T-helper 17 cell (primary cell): ENCODE measurements around the gene GRM8. TPM values are rescaled to one million over a fixed set of nuclear protein-coding genes. Genes with fewer than 3 reads are reported as not detected.

Experiments
- ATAC-seq: fragments of 150-1000 bp; cut with Tn5 transposase; 2 replicates; pipeline ENCODE4 v1.10.0; 2021; ENCODE audit warnings: mild to moderate bottlenecking, moderate library complexity
- DNase-seq, 3 donors: peaks; one replicate each; pipeline versions ENCODE4 v3.0.0 to v3.0.0-alpha.2; 2020 to 2021
- H3K9me3 ChIP-seq: one replicate; pipeline ENCODE4 v1.7.0; 2013; ENCODE audit warnings: low read length, mild to moderate bottlenecking; ENCODE audit not compliant: control insufficient read depth, poor library complexity, severe bottlenecking
- H3K27ac Mint-ChIP-seq: one replicate; pipeline ENCODE4 v1.8.0; 2022; ENCODE audit warnings: mild to moderate bottlenecking, moderate library complexity, mixed read lengths
- H3K27me3 Mint-ChIP-seq: one replicate; pipeline ENCODE4 v1.8.0; 2022; ENCODE audit warnings: mixed read lengths
- H3K36me3 Mint-ChIP-seq: one replicate; pipeline ENCODE4 v1.8.0; 2022; ENCODE audit warnings: low read depth, mixed read lengths
- H3K4me1 Mint-ChIP-seq: one replicate; pipeline ENCODE4 v1.8.0; 2022; ENCODE audit warnings: mild to moderate bottlenecking, mixed read lengths
- H3K4me3 Mint-ChIP-seq: one replicate; pipeline ENCODE4 v1.8.0; 2022; ENCODE audit warnings: mild to moderate bottlenecking, moderate library complexity, mixed read lengths
- total RNA-seq, 4 donors: library from RNA in 2 of 4; stranded (reverse) in 2 of 4; gene quantifications; one replicate each; pipeline ENCODE4 v1.2.3 and lab custom pipeline; 2022 to 2026

GRM8 gene
- total RNA-seq, 2 donors from 2014 or later, result not detected

DNA sequence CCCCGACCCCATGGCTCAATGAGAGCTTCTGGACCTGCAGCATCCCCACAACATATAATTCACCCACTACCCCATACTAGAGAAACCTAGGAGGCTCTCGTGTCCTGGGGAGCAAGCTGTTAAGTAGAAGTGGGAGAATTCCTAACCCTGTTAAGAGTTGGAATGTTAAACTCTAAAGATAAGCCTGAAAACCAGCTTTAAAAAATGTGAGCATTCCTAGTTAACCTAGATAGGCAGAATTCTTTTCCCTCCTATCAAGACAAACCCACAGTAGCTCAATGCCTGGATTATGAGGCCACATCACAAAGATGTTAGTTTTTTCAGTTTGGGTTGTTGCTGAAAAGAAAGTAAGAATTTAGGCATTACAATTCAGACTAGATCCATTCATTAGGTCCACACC lies 42.9 kb downstream of the GRM8 start:
- H3K27ac Mint-ChIP-seq, result no peak overlapping the region
- H3K36me3 Mint-ChIP-seq, result no peaks in the 10 kb centered on the region
- no peaks in the 10 kb centered on the region for H3K4me1 Mint-ChIP-seq
- peaks cover 71% of the 10 kb centered on the region for H3K27me3 Mint-ChIP-seq
- DNase-seq (no peak), ATAC-seq (no peak)
- H3K4me3 Mint-ChIP-seq, result no peak overlapping the region
- no peaks in the 10 kb centered on the region for H3K9me3 ChIP-seq

DNA sequence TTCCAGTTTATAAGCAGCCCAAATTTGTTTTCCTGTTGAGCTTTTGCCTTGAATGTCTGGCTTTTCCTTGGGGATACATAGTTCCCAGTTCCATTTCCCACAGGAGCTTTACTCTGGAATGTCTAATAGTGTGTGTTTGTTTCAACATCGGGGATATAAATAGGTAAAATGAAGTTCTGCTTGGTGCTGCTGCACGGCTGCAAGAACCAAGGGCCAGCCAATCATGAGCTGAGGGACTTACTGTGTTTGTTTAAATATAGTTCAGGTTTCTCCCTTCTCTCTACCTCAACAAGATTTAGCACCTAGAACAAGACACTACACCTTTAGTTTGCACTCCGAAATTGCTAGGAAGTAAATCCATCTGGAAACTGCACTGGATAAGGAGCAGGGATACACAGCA lies 43.9 kb downstream of the GRM8 start:
- H3K27ac Mint-ChIP-seq, result no peak overlapping the region
- no peak for DNase-seq
- no peak for ATAC-seq
- H3K9me3 ChIP-seq, result no peaks in the 10 kb centered on the region
- H3K36me3 Mint-ChIP-seq, result no peaks in the 10 kb centered on the region
- peaks cover 70% of the 10 kb centered on the region for H3K27me3 Mint-ChIP-seq
- no peak overlapping the region for H3K4me3 Mint-ChIP-seq
- H3K4me1 Mint-ChIP-seq, result no peaks in the 10 kb centered on the region

DNA sequence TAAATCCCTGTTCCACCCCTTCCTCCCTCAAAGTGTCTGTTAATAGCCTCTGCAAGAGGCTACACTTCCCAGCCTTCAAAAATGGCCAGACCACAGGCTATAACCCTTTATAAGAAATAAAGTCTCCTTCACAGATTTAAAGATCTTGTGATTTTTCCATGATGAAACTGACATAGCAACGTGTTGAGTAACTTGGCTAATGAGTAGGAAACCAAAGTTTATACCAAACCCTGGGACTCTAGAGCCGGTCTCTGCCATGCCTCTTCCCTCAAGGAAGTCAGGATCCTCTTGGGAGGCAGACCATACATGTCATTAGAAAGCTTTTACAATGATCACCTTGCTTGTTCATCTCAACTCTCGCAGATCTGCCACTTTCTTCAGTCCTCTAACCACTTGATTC lies 44.4 kb downstream of the GRM8 start:
- Mint-ChIP-seq H3K4me3 (no peak overlapping the region), H3K27ac (no peak overlapping the region), H3K4me1 (no peaks in the 10 kb centered on the region), H3K36me3 (no peaks in the 10 kb centered on the region), H3K27me3 (peaks cover 70% of the 10 kb centered on the region)
- ATAC-seq, result no peak
- DNase-seq, result no peak
- H3K9me3 ChIP-seq, result no peaks in the 10 kb centered on the region

DNA sequence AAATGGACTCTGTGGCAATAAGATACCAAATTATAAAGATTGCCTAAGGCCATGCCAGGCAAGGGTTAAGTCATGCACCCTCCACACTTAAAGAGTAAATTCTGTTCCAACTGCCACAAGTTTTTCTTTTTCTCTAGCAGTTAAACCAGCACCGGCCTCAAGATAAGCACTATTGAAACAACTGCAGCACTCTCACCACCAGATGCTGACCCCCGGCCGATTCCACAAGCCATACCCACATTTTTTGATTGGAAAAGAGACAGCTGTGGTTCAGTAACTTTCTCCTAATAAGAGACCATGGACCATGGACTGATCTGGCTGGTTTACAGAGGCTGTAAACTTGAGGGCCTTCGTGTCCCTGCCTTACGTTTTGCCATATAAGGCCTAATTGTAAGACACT lies 44.9 kb downstream of the GRM8 start:
- H3K4me1 Mint-ChIP-seq, result no peaks in the 10 kb centered on the region
- peaks cover 71% of the 10 kb centered on the region for H3K27me3 Mint-ChIP-seq
- H3K36me3 Mint-ChIP-seq, result no peaks in the 10 kb centered on the region
- DNase-seq (no peak), ATAC-seq (no peak)
- no peak overlapping the region for H3K27ac Mint-ChIP-seq
- no peak overlapping the region for H3K4me3 Mint-ChIP-seq
- H3K9me3 ChIP-seq, result no peaks in the 10 kb centered on the region

DNA sequence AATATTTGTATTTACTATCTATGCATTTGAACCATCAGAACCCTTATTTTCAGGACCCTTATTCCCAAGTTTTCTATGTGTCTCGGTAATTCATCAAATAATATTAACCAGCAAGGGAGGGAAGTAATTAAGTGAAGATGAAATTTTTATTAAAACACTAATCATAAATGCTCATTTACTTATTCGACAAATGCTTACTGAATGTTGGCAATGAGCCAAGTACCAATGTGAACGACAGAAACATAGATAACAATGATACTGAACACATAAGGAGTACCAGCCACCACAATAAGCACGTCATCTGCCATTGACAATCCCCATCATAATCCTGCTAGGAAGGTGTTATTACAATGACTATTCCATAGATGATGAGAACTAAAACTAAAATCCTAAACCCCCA lies 45.5 kb downstream of the GRM8 start:
- H3K9me3 ChIP-seq, result no peaks in the 10 kb centered on the region
- no peak overlapping the region for H3K27ac Mint-ChIP-seq
- DNase-seq, result no peak
- ATAC-seq, result no peak
- no peak overlapping the region for H3K4me3 Mint-ChIP-seq
- H3K4me1 Mint-ChIP-seq, result no peaks in the 10 kb centered on the region
- H3K36me3 Mint-ChIP-seq, result no peaks in the 10 kb centered on the region
- H3K27me3 Mint-ChIP-seq, result peaks cover 71% of the 10 kb centered on the region

DNA sequence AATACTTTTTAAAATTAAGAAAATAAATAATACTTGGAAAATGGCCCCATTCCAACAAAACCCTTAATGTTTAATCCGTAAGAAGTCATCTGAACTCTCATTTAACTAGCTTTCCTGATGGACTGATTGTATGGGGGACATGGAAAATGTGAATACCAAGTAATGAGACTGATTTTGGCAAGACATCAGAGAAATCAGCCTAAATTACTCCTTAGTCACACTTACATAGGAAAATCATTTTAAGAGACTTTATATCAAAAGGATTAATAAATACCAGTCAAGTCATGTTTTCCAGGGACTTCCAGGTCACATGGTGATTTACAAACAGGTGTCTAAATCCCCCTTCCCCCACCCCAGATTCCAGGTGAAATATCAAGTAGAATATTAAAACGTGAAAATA lies 58.2 kb downstream of the GRM8 start:
- H3K4me3 Mint-ChIP-seq, result no peak overlapping the region
- no peaks in the 10 kb centered on the region for H3K36me3 Mint-ChIP-seq
- H3K27ac Mint-ChIP-seq, result no peak overlapping the region
- ATAC-seq (no peak), DNase-seq (no peak)
- peaks cover 37% of the 10 kb centered on the region for H3K27me3 Mint-ChIP-seq
- no peaks in the 10 kb centered on the region for H3K9me3 ChIP-seq
- no peaks in the 10 kb centered on the region for H3K4me1 Mint-ChIP-seq

DNA sequence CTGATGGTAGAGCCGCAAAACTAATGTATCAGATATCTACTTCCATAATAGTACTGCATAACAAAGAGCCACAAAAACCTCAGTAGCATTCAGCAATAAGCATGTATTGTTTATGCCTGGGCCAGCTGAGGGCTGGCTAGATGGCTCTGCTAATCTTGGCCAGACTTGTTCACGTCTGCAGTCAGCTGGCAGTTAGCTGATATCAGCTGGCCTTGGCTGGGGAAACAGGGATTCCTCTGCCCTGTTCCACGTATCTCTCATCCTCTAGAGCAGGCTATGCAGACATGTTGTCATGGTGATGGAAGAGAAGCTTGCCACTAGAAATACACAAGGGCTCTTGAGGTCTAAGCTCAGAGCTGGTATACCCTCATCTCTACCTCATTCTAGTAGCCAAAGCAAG lies 62.9 kb downstream of the GRM8 start:
- Mint-ChIP-seq H3K36me3 (no peaks in the 10 kb centered on the region), H3K27ac (no peak overlapping the region), H3K4me3 (no peak overlapping the region), H3K4me1 (no peaks in the 10 kb centered on the region), H3K27me3 (peaks cover 49% of the 10 kb centered on the region)
- ATAC-seq (no peak), DNase-seq (no peak)
- peaks cover 3% of the 10 kb centered on the region for H3K9me3 ChIP-seq

DNA sequence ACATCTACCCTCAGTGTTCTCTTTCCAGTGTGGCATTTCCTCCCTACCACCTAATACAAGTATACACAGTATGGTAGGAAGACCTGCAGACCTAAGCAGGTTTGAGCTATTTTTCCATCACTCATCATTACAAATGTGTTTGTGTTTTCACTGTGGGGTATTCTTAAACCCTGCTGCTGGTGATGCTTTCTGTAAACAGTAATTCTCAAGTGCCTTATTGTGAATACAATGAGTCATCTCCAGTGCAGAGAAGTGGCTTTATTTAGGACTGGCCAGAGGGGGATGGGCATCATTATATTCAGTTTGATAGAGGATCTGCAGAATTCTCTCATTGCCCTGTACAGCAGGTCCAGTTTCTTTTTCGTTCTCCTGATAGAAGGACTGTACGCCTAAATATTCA lies 63.7 kb downstream of the GRM8 start:
- Mint-ChIP-seq H3K27me3 (peaks cover 48% of the 10 kb centered on the region), H3K27ac (no peak overlapping the region), H3K4me1 (no peaks in the 10 kb centered on the region), H3K4me3 (no peak overlapping the region), H3K36me3 (no peaks in the 10 kb centered on the region)
- no peak for ATAC-seq
- DNase-seq, result no peak
- H3K9me3 ChIP-seq, result peaks cover 3% of the 10 kb centered on the region

DNA sequence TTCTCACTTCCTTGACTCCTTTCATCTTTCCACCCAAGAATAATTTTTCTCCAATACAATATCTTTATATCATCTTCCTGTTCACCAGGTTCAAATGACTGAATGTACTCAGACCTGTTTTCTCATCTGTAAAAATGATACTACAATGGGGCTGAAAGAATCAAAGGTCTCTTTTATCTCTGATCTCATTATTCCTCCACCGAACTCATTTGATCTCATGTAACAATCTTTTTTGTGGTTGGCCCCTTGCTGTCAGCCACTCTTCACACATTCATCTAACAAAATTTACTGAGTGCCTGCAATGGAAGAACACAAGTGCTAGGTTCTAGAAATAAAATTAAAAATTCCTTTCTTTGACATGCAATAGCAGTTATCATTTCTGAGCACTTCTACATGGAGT lies 65.0 kb downstream of the GRM8 start:
- Mint-ChIP-seq H3K27ac (no peak overlapping the region), H3K27me3 (peaks cover 37% of the 10 kb centered on the region), H3K4me3 (no peak overlapping the region), H3K4me1 (no peaks in the 10 kb centered on the region), H3K36me3 (no peaks in the 10 kb centered on the region)
- ATAC-seq (no peak), DNase-seq (no peak)
- peaks cover 3% of the 10 kb centered on the region for H3K9me3 ChIP-seq

DNA sequence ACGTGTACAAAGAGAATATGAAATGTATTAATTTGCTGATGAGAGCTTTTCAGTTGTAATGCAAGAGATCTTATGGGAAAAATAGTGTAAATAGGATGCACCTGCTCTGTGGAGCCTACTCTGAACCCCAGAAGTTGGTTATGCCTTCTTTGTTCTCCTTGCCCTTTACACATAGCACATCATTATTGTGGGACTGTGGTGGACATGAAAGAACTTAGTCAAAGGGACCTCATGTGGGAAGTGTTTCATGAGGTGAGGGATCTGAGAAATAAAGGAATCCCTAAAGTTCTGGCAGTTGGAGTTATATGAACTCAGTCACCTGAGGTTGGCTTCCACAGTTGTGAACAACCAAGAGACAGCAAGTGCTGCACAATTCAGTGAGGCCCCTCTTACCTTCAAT lies 66.1 kb downstream of the GRM8 start:
- H3K9me3 ChIP-seq, result peaks cover 3% of the 10 kb centered on the region
- H3K4me3 Mint-ChIP-seq, result no peak overlapping the region
- ATAC-seq, result no peak
- no peaks in the 10 kb centered on the region for H3K36me3 Mint-ChIP-seq
- no peak for DNase-seq
- no peaks in the 10 kb centered on the region for H3K4me1 Mint-ChIP-seq
- H3K27me3 Mint-ChIP-seq, result peaks cover 27% of the 10 kb centered on the region
- H3K27ac Mint-ChIP-seq, result no peak overlapping the region

DNA sequence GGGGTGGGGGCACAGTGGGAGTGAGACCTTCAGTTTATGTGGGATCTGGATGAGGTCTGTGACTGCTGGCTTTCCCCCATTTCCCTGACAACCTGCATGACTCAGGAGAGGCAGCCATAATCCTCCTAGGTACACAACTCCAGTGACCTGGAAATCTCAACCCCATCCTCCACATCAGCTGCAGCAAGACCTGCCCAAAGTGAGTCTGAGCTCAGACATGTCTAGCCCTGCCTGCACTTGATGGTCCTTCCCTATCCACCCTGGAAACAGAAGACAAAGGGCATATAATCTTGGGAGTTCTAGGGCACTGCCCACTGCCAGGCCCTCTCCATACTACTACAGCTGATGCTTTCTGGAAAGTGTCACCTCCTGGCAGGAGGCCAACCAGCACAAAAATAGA lies 75.6 kb downstream of the GRM8 start:
- no peaks in the 10 kb centered on the region for H3K27me3 Mint-ChIP-seq
- DNase-seq (no peak), ATAC-seq (no peak)
- no peak overlapping the region for H3K4me3 Mint-ChIP-seq
- no peak overlapping the region for H3K27ac Mint-ChIP-seq
- no peaks in the 10 kb centered on the region for H3K9me3 ChIP-seq
- no peaks in the 10 kb centered on the region for H3K4me1 Mint-ChIP-seq
- no peaks in the 10 kb centered on the region for H3K36me3 Mint-ChIP-seq

DNA sequence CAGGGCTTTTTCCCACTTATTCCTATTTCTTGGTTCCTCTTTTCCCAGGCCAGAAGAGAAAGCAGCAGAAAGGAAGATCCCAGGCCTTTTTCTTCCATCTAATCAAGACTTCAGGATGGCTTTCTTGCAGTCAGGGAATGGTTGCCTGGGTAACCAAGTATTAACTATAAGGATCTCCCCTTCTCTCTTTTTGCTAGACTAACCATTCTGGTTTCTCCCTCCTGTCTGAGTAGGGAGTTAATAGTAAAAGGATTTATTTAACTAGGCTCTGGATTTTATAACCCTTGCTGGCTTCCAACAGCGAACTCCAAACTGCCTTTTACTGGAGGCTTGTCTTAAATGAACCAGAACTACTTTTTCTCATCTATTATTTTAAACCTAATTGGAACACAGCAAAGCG lies 90.4 kb downstream of the GRM8 start:
- ATAC-seq, result no peak
- peaks cover 15% of the 10 kb centered on the region for H3K27me3 Mint-ChIP-seq
- H3K36me3 Mint-ChIP-seq, result no peaks in the 10 kb centered on the region

DNA sequence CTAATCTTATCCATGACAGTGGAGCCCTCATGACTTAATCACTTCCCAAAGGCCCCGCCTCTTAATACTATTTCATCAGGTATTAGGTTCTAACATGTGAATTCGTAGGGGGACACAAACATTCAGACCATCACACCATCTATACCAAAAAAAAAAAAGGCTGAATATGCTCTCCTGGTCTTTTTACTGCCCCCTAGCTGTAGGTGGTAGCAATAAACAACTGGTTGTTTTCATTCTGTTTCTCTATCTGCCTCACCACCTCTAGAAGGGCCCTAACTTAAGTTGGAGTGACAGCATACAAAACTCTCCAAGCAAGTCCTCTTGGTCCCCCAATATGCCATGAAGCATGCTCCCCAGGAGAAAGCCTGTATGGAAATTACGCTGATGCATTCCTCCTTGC lies 94.1 kb downstream of the GRM8 start:
- Mint-ChIP-seq H3K36me3 (no peaks in the 10 kb centered on the region), H3K27ac (no peak overlapping the region), H3K27me3 (peaks cover 19% of the 10 kb centered on the region), H3K4me3 (no peak overlapping the region), H3K4me1 (no peaks in the 10 kb centered on the region)
- H3K9me3 ChIP-seq, result no peaks in the 10 kb centered on the region
- ATAC-seq (no peak), DNase-seq (no peak)

More for the DNA sequence above, 90.4 kb downstream of the GRM8 start:
- no peak overlapping the region for H3K27ac Mint-ChIP-seq
- H3K9me3 ChIP-seq, result no peaks in the 10 kb centered on the region
- DNase-seq, result no peak
- no peaks in the 10 kb centered on the region for H3K4me1 Mint-ChIP-seq
- no peak overlapping the region for H3K4me3 Mint-ChIP-seq

DNA sequence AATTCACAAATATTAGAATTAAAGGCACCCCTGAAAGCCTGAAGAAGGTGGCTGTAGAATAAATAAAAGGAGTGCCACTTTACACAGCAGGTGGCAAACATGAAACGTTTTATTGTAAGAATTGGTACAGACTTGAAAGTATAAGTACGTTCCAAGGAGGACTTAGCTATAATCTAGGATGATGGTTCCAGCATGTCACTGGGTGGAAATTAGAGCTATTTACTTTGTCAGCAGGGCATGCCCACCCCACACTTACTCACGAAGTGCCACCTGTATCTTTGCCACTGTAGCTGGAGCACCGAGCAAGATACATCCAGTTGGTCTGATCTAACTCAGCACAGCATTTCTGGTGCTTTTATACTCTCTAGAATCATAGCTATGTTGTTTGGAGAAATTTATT lies 97.8 kb downstream of the GRM8 start:
- Mint-ChIP-seq H3K36me3 (no peaks in the 10 kb centered on the region), H3K27ac (no peak overlapping the region), H3K4me3 (no peak overlapping the region), H3K4me1 (no peaks in the 10 kb centered on the region), H3K27me3 (peaks cover 12% of the 10 kb centered on the region)
- ATAC-seq (no peak), DNase-seq (no peak)
- no peaks in the 10 kb centered on the region for H3K9me3 ChIP-seq

DNA sequence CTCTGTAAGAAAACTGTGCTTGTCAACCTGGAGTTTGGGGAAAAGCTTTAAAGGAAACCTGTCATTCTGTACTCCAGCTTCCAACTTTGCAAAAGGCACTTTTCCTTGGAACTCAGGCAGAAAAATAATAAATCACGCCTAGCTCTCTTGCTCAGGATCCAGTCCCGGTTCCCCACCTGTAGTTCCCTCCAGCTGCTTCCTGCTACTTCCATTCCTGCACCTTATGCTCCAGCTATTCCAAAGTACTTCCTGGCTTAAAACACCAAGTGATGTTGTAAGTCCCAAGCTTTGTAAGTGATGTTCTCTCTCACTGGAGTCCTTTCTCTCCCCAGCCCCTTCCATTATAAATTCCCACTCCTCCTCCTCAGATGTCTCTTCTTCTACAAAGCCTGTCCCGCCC lies 98.6 kb downstream of the GRM8 start:
- H3K9me3 ChIP-seq, result no peaks in the 10 kb centered on the region
- H3K36me3 Mint-ChIP-seq, result no peaks in the 10 kb centered on the region
- H3K4me1 Mint-ChIP-seq, result no peaks in the 10 kb centered on the region
- ATAC-seq, result no peak
- H3K4me3 Mint-ChIP-seq, result no peak overlapping the region
- H3K27ac Mint-ChIP-seq, result no peak overlapping the region
- peaks cover 12% of the 10 kb centered on the region for H3K27me3 Mint-ChIP-seq
- no peak for DNase-seq
